Measurements from ENCODE around the gene TNKS1BP1. TPM values are rescaled to one million over a fixed set of nuclear protein-coding genes. Genes with fewer than 3 reads are reported as not detected.

TNKS1BP1 gene
- polyA plus RNA-seq, 2 of the 4 experiments (the other 2 are of a cell fraction), result 35.0 to 53.1 TPM

- Histone ChIP-seq H3K9me3 (peaks cover 9% of the 10 kb centered on the region; the same call in 1 of the 3 replicates), H3K27ac (peak overlapping the region; percentile 85 to 89), H3K4me1 (peaks cover 22% of the 10 kb centered on the region), H3K4me3 (no peak overlapping the region), H3K4me2 (peak overlapping the region; percentile 76)
- FAIRE-seq (no peak), ATAC-seq (no peak; a peak in 1 of 6 replicates), DNase-seq (ENCODE audit: low read depth in 1 of 2, low spot score in 1 of 2) (no peak)
- WGBS (ENCODE audit: missing lambda C conversion rate), result 56% methylated on average over 6 of the region's 6 CpGs
- no peak for TF ChIP-seq EHF (CRISPR knock-in tag; IDR thresholded peaks at IDR 0.05)
- no peak for TF ChIP-seq RARB (CRISPR knock-in tag; IDR thresholded peaks at IDR 0.05)
- peak; percentile 31 to 51; a peak in 2 of 4 replicates for TF ChIP-seq CEBPB (IDR thresholded peaks at IDR 0.05)
- CTCF ChIA-PET, result interaction anchor here (0.6 to 7.6 kb wide), 25 partner anchors 7 to 548 kb away, joined by 3 to 90 read pairs (median 3); no protein-coding TSS in a partner anchor
- POLR2A ChIA-PET, result no interaction called here
Measured at GRCh38 chr11:57276971-57277675, 47.6 kb downstream of the TNKS1BP1 start.

GRCh38 chr11:57276169-57276970 is 48.4 kb downstream of the TNKS1BP1 start:
- peak overlapping the region; percentile 85 to 89; a peak in 3 of 6 replicates for H3K27ac ChIP-seq
- TF ChIP-seq GATA3 (IDR thresholded peaks at IDR 0.05; ENCODE audit: borderline replicate concordance) (no peak), USF2 (IDR thresholded peaks at IDR 0.05) (no peak), CBX2 (IDR thresholded peaks at IDR 0.05; ENCODE audit: borderline replicate concordance, low read depth) (no peak), RFX5 (IDR thresholded peaks at IDR 0.05) (no peak), TFCP2L1 (CRISPR knock-in tag; IDR thresholded peaks at IDR 0.05) (no peak), BHLHE40 (IDR thresholded peaks at IDR 0.05; ENCODE audit: low read depth, low read length) (no peak), HMGXB4 (CRISPR knock-in tag; IDR thresholded peaks at IDR 0.05; ENCODE audit: borderline replicate concordance) (no peak), KDM1A (IDR thresholded peaks at IDR 0.05; ENCODE audit: low read depth) (no peak), FOSB (CRISPR knock-in tag; IDR thresholded peaks at IDR 0.05) (no peak), HES2 (IDR thresholded peaks at IDR 0.05) (no peak)
- peaks cover 9% of the 10 kb centered on the region; the same call in 1 of the 3 replicates for H3K9me3 ChIP-seq
- no peak for DNase-seq (ENCODE audit: low read depth in 1 of 2, low spot score in 1 of 2)
- FAIRE-seq, result no peak
- H3K4me1 ChIP-seq, result peaks cover 22% of the 10 kb centered on the region
- ATAC-seq, result no peak
- ChIA-PET POLR2A (no interaction called here), CTCF (interaction anchor here (0.6 to 7.6 kb wide), 9 partner anchors 18 to 1253 kb away, joined by 3 to 90 read pairs (median 4); no protein-coding TSS in a partner anchor)
- no peak overlapping the region for H3K4me2 ChIP-seq
- 50% methylated on average over 3 of the region's 3 CpGs for WGBS (ENCODE audit: missing lambda C conversion rate)
- H3K4me3 ChIP-seq, result no peak overlapping the region

- Histone ChIP-seq H3K27ac (no peak overlapping the region), H3K4me2 (no peak overlapping the region), H3K4me1 (peaks cover 22% of the 10 kb centered on the region), H3K9me3 (peaks cover 9% of the 10 kb centered on the region; the same call in 1 of the 3 replicates), H3K4me3 (no peak overlapping the region)
- ChIA-PET CTCF (interaction anchor here (0.7 to 7.6 kb wide), 4 partner anchors 17 to 434 kb away, joined by 3 to 90 read pairs (median 8); no protein-coding TSS in a partner anchor), POLR2A (no interaction called here)
- ATAC-seq, result no peak
- DNase-seq (ENCODE audit: low read depth in 1 of 2, low spot score in 1 of 2), result no peak
- no peak for FAIRE-seq
- WGBS (ENCODE audit: missing lambda C conversion rate), result 75% methylated on average over 3 of the region's 3 CpGs
- no peak for TF ChIP-seq ATOH8 (CRISPR knock-in tag; IDR thresholded peaks at IDR 0.05; ENCODE audit: low read depth)
- TF ChIP-seq RNF2 (IDR thresholded peaks at IDR 0.05; ENCODE audit: borderline replicate concordance, low read depth), result no peak
- TF ChIP-seq BHLHE40 (IDR thresholded peaks at IDR 0.05; ENCODE audit: low read depth, low read length), result no peak
- no peak for TF ChIP-seq HES2 (IDR thresholded peaks at IDR 0.05)
- no peak for TF ChIP-seq CTCF (IDR thresholded peaks at IDR 0.05)
- TF ChIP-seq ZC3H11A (IDR thresholded peaks at IDR 0.05), result no peak
- TF ChIP-seq KDM1A (IDR thresholded peaks at IDR 0.05; ENCODE audit: low read depth), result no peak
- TF ChIP-seq ZNF302 (CRISPR knock-in tag; IDR thresholded peaks at IDR 0.05), result no peak
- no peak for TF ChIP-seq EHMT2 (IDR thresholded peaks at IDR 0.05; ENCODE audit: low read depth)
- TF ChIP-seq REST (IDR thresholded peaks at IDR 0.05), result no peak
Measured at GRCh38 chr11:57275582-57275981, 49.2 kb downstream of the TNKS1BP1 start.

All from A549 (cell line).